H1 (cell line): ENCODE measurements around the gene RPS6KA2. TPM values are rescaled to one million over a fixed set of nuclear protein-coding genes. Genes with fewer than 3 reads are reported as not detected.

Experiments
- CTCF ChIA-PET: fragments of 300-600 bp; sonication (Branson Sonifier 250); formaldehyde crosslinking; loops from one replicate; lab custom pipeline; 2021; ENCODE audit not compliant: partially characterized antibody; lab: Charles Lee
- POLR2A ChIA-PET: fragments of 300-600 bp; sonication (Branson Sonifier 250); formaldehyde crosslinking; loops from one replicate; lab custom pipeline; 2021; ENCODE audit warnings: inconsistent platforms; ENCODE audit not compliant: partially characterized antibody; lab: Charles Lee
- DNase-seq, 2 experiments: peaks; one replicate each; pipeline versions ENCODE4 v3.0.0 to v3.0.0-alpha.2; 2010 to 2022; ENCODE audit warnings: low spot score in 2 of 2, low read depth in 1 of 2, mixed read lengths in 1 of 2
- FAIRE-seq: peaks from 2 replicates; lab custom pipeline; 2011; peaks lifted over from hg19 to GRCh38; lab: Jason Lieb, UNC
- H2AFZ ChIP-seq: 2 replicates; pipeline ENCODE4 v1.8.1; 2012; ENCODE audit warnings: low read length, inconsistent platforms
- H2AK5ac ChIP-seq: 2 replicates; pipeline ENCODE4 v1.6.1; 2013; ENCODE audit warnings: low read depth, low read length
- H2BK120ac ChIP-seq: replicated peaks from 2 replicates; pipeline ENCODE3; 2013; ENCODE audit warnings: low read depth, low read length, inconsistent platforms
- H2BK12ac ChIP-seq: 2 replicates; pipeline ENCODE4 v1.6.1; 2013; ENCODE audit warnings: low read depth, low read length
- H2BK15ac ChIP-seq: 2 replicates; pipeline ENCODE4 v1.6.1; 2013; ENCODE audit warnings: low read length
- H2BK20ac ChIP-seq: 2 replicates; pipeline ENCODE4 v1.6.1; 2013; ENCODE audit warnings: low read length
- H2BK5ac ChIP-seq: 2 replicates; pipeline ENCODE4 v1.6.1; 2013; ENCODE audit warnings: low read depth, low read length
- H3K14ac ChIP-seq: 2 replicates; pipeline ENCODE4 v1.6.1; 2013; ENCODE audit warnings: inconsistent platforms; ENCODE audit not compliant: insufficient read length
- H3K18ac ChIP-seq: 2 replicates; pipeline ENCODE4 v1.6.1; 2013; ENCODE audit warnings: low read length; ENCODE audit errors: extremely low read depth
- H3K23ac ChIP-seq: 2 replicates; pipeline ENCODE4 v1.6.1; 2013; ENCODE audit warnings: inconsistent platforms; ENCODE audit not compliant: insufficient read length
- H3K23me2 ChIP-seq: 2 replicates; pipeline ENCODE4 v1.6.1; 2013; ENCODE audit warnings: low read depth, low read length
- H3K27ac ChIP-seq: 2 replicates; pipeline ENCODE4 v1.6.1; 2011; ENCODE audit warnings: low read depth, low read length, inconsistent platforms
- H3K27me3 ChIP-seq, 4 experiments: replicated peaks in 1 of 4; 1 replicate in 1 of 4; 2 replicates in 3 of 4; pipeline versions ENCODE4 v1.6.1 to v1.8.1; 2011 to 2013; ENCODE audit warnings: low read length in 3 of 4, mild to moderate bottlenecking in 3 of 4, inconsistent platforms in 2 of 4, mixed read lengths in 2 of 4, moderate library complexity in 1 of 4; ENCODE audit not compliant: control insufficient read depth in 3 of 4, insufficient read depth in 3 of 4; ENCODE audit errors: extremely low read depth in 1 of 4
- H3K36me3 ChIP-seq, 4 experiments: 2 replicates each; pipeline versions ENCODE4 v1.6.1 to v1.8.1; 2011 to 2013; ENCODE audit warnings: mild to moderate bottlenecking in 4 of 4, low read length in 3 of 4, moderate library complexity in 2 of 4, control low read depth in 1 of 4, inconsistent platforms in 1 of 4; ENCODE audit not compliant: insufficient read depth in 4 of 4, control insufficient read depth in 2 of 4
- H3K4ac ChIP-seq: replicated peaks from 2 replicates; pipeline ENCODE3; 2013; ENCODE audit warnings: low read length, low read depth, mixed read lengths, inconsistent platforms; ENCODE audit not compliant: insufficient read length
- H3K4me1 ChIP-seq, 4 experiments: replicated peaks in 1 of 4; 1 replicate in 1 of 4; 2 replicates in 3 of 4; pipeline versions ENCODE4 v1.6.1 to v1.8.1; 2011 to 2013; ENCODE audit warnings: low read length in 3 of 4, inconsistent platforms in 2 of 4, mixed read lengths in 1 of 4; ENCODE audit not compliant: insufficient read depth in 4 of 4, control insufficient read depth in 3 of 4
- H3K4me2 ChIP-seq, 2 experiments: 2 replicates each; pipeline versions ENCODE4 v1.6.1 to v1.8.1; 2011 to 2013; ENCODE audit warnings: low read depth in 2 of 2, low read length in 2 of 2, control low read depth in 1 of 2, inconsistent platforms in 1 of 2, mild to moderate bottlenecking in 1 of 2; ENCODE audit not compliant: insufficient read depth in 1 of 2
- H3K4me3 ChIP-seq, 4 experiments: fragments of 200-600, 300-600 bp in 1 of 4; sonication (generic), shearing (Covaris generic), sonication (Bioruptor Twin) in 1 of 4; 2 replicates each; pipeline versions ENCODE4 v1.5.1 to v1.8.1; 2011 to 2016; ENCODE audit warnings: low read length in 4 of 4, low read depth in 3 of 4, control low read depth in 2 of 4, inconsistent platforms in 2 of 4, mild to moderate bottlenecking in 2 of 4, mixed read lengths in 1 of 4, moderate library complexity in 1 of 4; ENCODE audit not compliant: insufficient read depth in 2 of 4; ENCODE audit errors: extremely low read depth in 1 of 4
- H3K56ac ChIP-seq: replicated peaks from 2 replicates; pipeline ENCODE3; 2013; ENCODE audit warnings: low read depth, mild to moderate bottlenecking, mixed read lengths, low read length, inconsistent platforms; ENCODE audit not compliant: insufficient read length
- H3K79me1 ChIP-seq: 2 replicates; pipeline ENCODE4 v1.6.1; 2013; ENCODE audit warnings: low read depth, low read length, control low read depth
- H3K79me2 ChIP-seq, 2 experiments: 2 replicates each; pipeline versions ENCODE4 v1.6.1 to v1.8.1; 2012 to 2013; ENCODE audit warnings: low read length in 2 of 2, mild to moderate bottlenecking in 2 of 2, inconsistent platforms in 1 of 2; ENCODE audit not compliant: insufficient read depth in 2 of 2, control insufficient read depth in 1 of 2
- H3K9ac ChIP-seq, 4 experiments: replicated peaks in 1 of 4; 1 replicate in 1 of 4; 2 replicates in 3 of 4; pipeline versions ENCODE4 v1.6.1 to v1.8.1; 2011 to 2013; ENCODE audit warnings: low read depth in 3 of 4, low read length in 3 of 4, control low read depth in 2 of 4, mild to moderate bottlenecking in 2 of 4, moderate library complexity in 2 of 4, inconsistent platforms in 1 of 4; ENCODE audit errors: extremely low read depth in 1 of 4
- H3K9me3 ChIP-seq, 2 experiments: 2 replicates each; pipeline versions ENCODE4 v1.6.1 to v1.8.1; 2012 to 2013; ENCODE audit warnings: mild to moderate bottlenecking in 2 of 2, moderate library complexity in 2 of 2, control low read depth in 1 of 2, inconsistent platforms in 1 of 2, low read depth in 1 of 2, low read length in 1 of 2, mixed read lengths in 1 of 2; ENCODE audit not compliant: insufficient read depth in 2 of 2
- H4K20me1 ChIP-seq, 2 experiments: replicated peaks in 1 of 2; 2 replicates each; pipeline versions ENCODE3 to v1.8.1; 2011 to 2013; ENCODE audit warnings: inconsistent platforms in 2 of 2, low read length in 2 of 2, mild to moderate bottlenecking in 1 of 2; ENCODE audit not compliant: insufficient read depth in 2 of 2, control insufficient read depth in 1 of 2
- H4K5ac ChIP-seq: 2 replicates; pipeline ENCODE4 v1.6.1; 2013; ENCODE audit warnings: low read length, low read depth, mixed read lengths, inconsistent platforms; ENCODE audit not compliant: insufficient read length
- H4K8ac ChIP-seq: 2 replicates; pipeline ENCODE4 v1.8.0; 2013; ENCODE audit warnings: mild to moderate bottlenecking, moderate library complexity, low read length, inconsistent platforms; ENCODE audit not compliant: insufficient read depth; ENCODE audit errors: extremely low read depth
- H4K91ac ChIP-seq: replicated peaks from 2 replicates; pipeline ENCODE3; 2013; ENCODE audit warnings: low read length, mixed read lengths, inconsistent platforms; ENCODE audit not compliant: insufficient read length
- ATF2 ChIP-seq: IDR thresholded peaks from 2 replicates; pipeline ENCODE4 v1.6.1; 2012; ENCODE audit warnings: low read length, inconsistent platforms
- CBX8 ChIP-seq: fragments of 300-800, 300-1000 bp; sonication (generic); IDR thresholded peaks from 2 replicates; pipeline ENCODE4 v1.7.1; 2016; ENCODE audit warnings: low read depth, low read length, borderline replicate concordance
- CEBPB ChIP-seq: IDR thresholded peaks from 2 replicates; pipeline ENCODE4 v1.6.1; 2012; ENCODE audit warnings: low read depth, low read length
- CHD2 ChIP-seq: IDR thresholded peaks from 2 replicates; pipeline ENCODE4 v1.6.1; 2012; ENCODE audit warnings: low read length, improper control_type of control experiment
- CREB1 ChIP-seq: IDR thresholded peaks from 2 replicates; pipeline ENCODE4 v1.6.1; 2012; ENCODE audit warnings: inconsistent platforms
- CTBP2 ChIP-seq: IDR thresholded peaks from 2 replicates; pipeline ENCODE4 v1.7.0; 2011; ENCODE audit warnings: borderline replicate concordance, mild to moderate bottlenecking, moderate library complexity, mixed read lengths, low read length; ENCODE audit not compliant: insufficient read depth, insufficient read length
- FOSL1 ChIP-seq: IDR thresholded peaks from 2 replicates; pipeline ENCODE4 v1.6.1; 2011; ENCODE audit warnings: mild to moderate bottlenecking, low read depth, low read length, moderate library complexity; ENCODE audit not compliant: insufficient read depth
- KDM1A ChIP-seq: fragments of 200-600, 300-600 bp; sonication (generic); IDR thresholded peaks from 2 replicates; pipeline ENCODE4 v1.7.1; 2016; ENCODE audit warnings: mild to moderate bottlenecking, low read length, borderline replicate concordance
- SP4 ChIP-seq: IDR thresholded peaks from 2 replicates; pipeline ENCODE4 v1.6.1; 2012; ENCODE audit warnings: low read length, inconsistent platforms
- SUZ12 ChIP-seq: fragments of 200-600 bp; sonication (generic); IDR thresholded peaks from 2 replicates; pipeline ENCODE4 v1.6.1; 2012; ENCODE audit warnings: mild to moderate bottlenecking, inconsistent platforms, low read length, moderate library complexity, mixed read lengths
- ZNF274 ChIP-seq: IDR thresholded peaks from 2 replicates; pipeline ENCODE4 v1.7.0; 2012; ENCODE audit warnings: low read length, borderline replicate concordance; ENCODE audit errors: extremely low read depth
- WGBS, 2 experiments: shearing (Covaris generic) in 1 of 2; methylation state at CpG; one replicate each; pipeline versions ENCODE4 v1.1.6 to v1.1.7; 2013 to 2015; ENCODE audit warnings: low lambda C conversion rate in 2 of 2, mixed read lengths in 2 of 2, inconsistent platforms in 1 of 2, low coverage in 1 of 2, missing lambda C conversion rate in 1 of 2; ENCODE audit not compliant: insufficient replicate concordance in 2 of 2, insufficient coverage in 1 of 2, insufficient read length in 1 of 2; ENCODE audit errors: extremely low coverage in 1 of 2, missing lambda C conversion rate in 1 of 2; 5-methylcytosine and 5-hydroxymethylcytosine counted together
- polyA plus RNA-seq, 7 experiments: library from polyadenylated mRNA; depleted of rRNA in 3 of 7; stranded (reverse) in 5 of 7; unstranded in 2 of 7; fragments of >200 nt in 5 of 7; fragments of 200-250 nt in 2 of 7; gene quantifications; 1 replicate in 5 of 7; 2 replicates in 1 of 7; 4 replicates in 1 of 7; pipeline versions ENCODE4 v1.2.1 to v1.2.3, GENCODE V29; 2011 to 2013; ENCODE audit warnings: missing spikeins in 2 of 7, mixed read lengths in 2 of 7
- total RNA-seq: library from RNA; stranded (reverse); fragmentation: NEBNext Ultra II Directional; extraction: Animal tissue kit (Norgen Biotek cat#: 25700); gene quantifications from 2 replicates; pipeline ENCODE4 v1.2.1, GENCODE V29; 2021

The RPS6KA2 gene
- total and polyA plus RNA-seq, 2 of the 8 experiments (the other 6 are each of a cell fraction or from before 2014, with no cell fraction given), result 8.8 to 25.7 TPM

GRCh38 chr6:166530211-166531095, 96.6 kb downstream of the RPS6KA2 start:
- WGBS, 2 experiments, result 87% methylated on average over 26 of the region's 26 CpGs; no CpG with 5 or more reads in 1 of the 2 experiments
- H3K14ac ChIP-seq, result no peak overlapping the region
- POLR2A ChIA-PET, result no interaction called here
- TF ChIP-seq ATF2, result no peak
- TF ChIP-seq ZNF274, result no peak
- no peak for TF ChIP-seq CREB1
- no peak for TF ChIP-seq SP4
- no peak for TF ChIP-seq CBX8
- TF ChIP-seq FOSL1, result no peak
- no peak for TF ChIP-seq CTBP2
- TF ChIP-seq SUZ12, result no peak
- TF ChIP-seq CEBPB, result no peak
- TF ChIP-seq KDM1A, result no peak
- no peak for TF ChIP-seq CHD2

More at GRCh38 chr6:166530211-166531095, 96.6 kb downstream of the RPS6KA2 start:
- H3K79me2 ChIP-seq, result no peaks in the 10 kb centered on the region
- H3K4me1 ChIP-seq, result no peaks in the 10 kb centered on the region
- H3K18ac ChIP-seq, result no peak overlapping the region
- H3K56ac ChIP-seq, result no peak overlapping the region
- no peaks in the 10 kb centered on the region for H3K23me2 ChIP-seq
- no peak overlapping the region for H3K9ac ChIP-seq
- H3K4me3 ChIP-seq, result no peak overlapping the region
- CTCF ChIA-PET, result interaction anchor here (0.9 to 1.4 kb wide), 4 partner anchors 11 to 49 kb away, joined by 3 to 7 read pairs (median 3); no protein-coding TSS in a partner anchor
- no peak overlapping the region for H3K27ac ChIP-seq
- H2AFZ ChIP-seq, result no peak overlapping the region
- no peak overlapping the region for H2BK5ac ChIP-seq
- no peak overlapping the region for H2BK120ac ChIP-seq
- no peak for DNase-seq
- H2BK20ac ChIP-seq, result no peak overlapping the region
- H3K23ac ChIP-seq, result no peak overlapping the region
- no peak overlapping the region for H2BK15ac ChIP-seq
- no peak overlapping the region for H2AK5ac ChIP-seq
- no peaks in the 10 kb centered on the region for H3K27me3 ChIP-seq
- H3K4me2 ChIP-seq, result no peak overlapping the region
- H3K79me1 ChIP-seq, result no peaks in the 10 kb centered on the region; the same call in 1 of the 2 replicates
- no peak for FAIRE-seq
- no peaks in the 10 kb centered on the region for H3K9me3 ChIP-seq
- H4K5ac ChIP-seq, result no peak overlapping the region
- no peak overlapping the region for H4K8ac ChIP-seq
- no peak overlapping the region for H4K91ac ChIP-seq
- H3K36me3 ChIP-seq, result peaks cover 0 to 10% (median 0%) of the 10 kb centered on the region in 4 experiments; a peak in 2 of 8 replicates
- no peak overlapping the region for H2BK12ac ChIP-seq
- no peak overlapping the region for H3K4ac ChIP-seq
- H4K20me1 ChIP-seq, result no peaks in the 10 kb centered on the region
